IPS-20b (cell line): ENCODE data around the gene COX19.
"Not testable (repeated sequence)": the region's sequence is repeated elsewhere in the genome, so short reads cannot be mapped to it uniquely, and the experiment has no call there.

Experiments used
- H3K27ac ChIP-seq: one replicate; pipeline ENCODE4 v1.5.1; 2013; ENCODE audit warnings: low read length
- H3K27me3 ChIP-seq: 2 replicates; pipeline ENCODE4 v1.6.1; 2013; ENCODE audit warnings: mild to moderate bottlenecking, low read length, inconsistent platforms; ENCODE audit not compliant: insufficient read depth
- H3K36me3 ChIP-seq: 2 replicates; pipeline ENCODE4 v1.6.1; 2013; ENCODE audit warnings: low read depth, mild to moderate bottlenecking, inconsistent platforms, low read length, moderate library complexity; ENCODE audit not compliant: insufficient read depth
- H3K4me1 ChIP-seq: 2 replicates; pipeline ENCODE4 v1.6.1; 2013; ENCODE audit warnings: mild to moderate bottlenecking, control low read depth, inconsistent platforms, low read length, moderate library complexity; ENCODE audit not compliant: insufficient read depth
- H3K4me3 ChIP-seq: 2 replicates; pipeline ENCODE4 v1.5.1; 2013; ENCODE audit warnings: mild to moderate bottlenecking, low read length, inconsistent platforms
- H3K9ac ChIP-seq: 2 replicates; pipeline ENCODE4 v1.6.1; 2013; ENCODE audit warnings: low read depth, mild to moderate bottlenecking, inconsistent platforms, low read length, moderate library complexity
- H3K9me3 ChIP-seq: 2 replicates; pipeline ENCODE4 v1.6.1; 2013; ENCODE audit warnings: mild to moderate bottlenecking, low read depth, low read length, inconsistent platforms; ENCODE audit not compliant: insufficient read depth

Gene COX19

GRCh38 chr7:949021-949934, 26.1 kb downstream of the COX19 start:
- H3K36me3 ChIP-seq = no peaks in the 10 kb centered on the region
- H3K9ac ChIP-seq = no peak overlapping the region
- no peak overlapping the region for H3K4me3 ChIP-seq
- peaks cover 19% of the 10 kb centered on the region for H3K27me3 ChIP-seq
- H3K9me3 ChIP-seq = no peaks in the 10 kb centered on the region
- peaks cover 3% of the 10 kb centered on the region; the same call in 1 of the 2 replicates for H3K4me1 ChIP-seq
- H3K27ac ChIP-seq = no peak overlapping the region

GRCh38 chr7:947391-948210, 27.7 kb downstream of the COX19 start:
- H3K9ac ChIP-seq = no peak overlapping the region

GRCh38 chr7:946256-946996, 28.9 kb downstream of the COX19 start:
- Histone ChIP-seq H3K9me3 (no peaks in the 10 kb centered on the region), H3K36me3 (no peaks in the 10 kb centered on the region), H3K9ac (no peak overlapping the region), H3K4me1 (peaks cover 3% of the 10 kb centered on the region; the same call in 1 of the 2 replicates), H3K27ac (no peak overlapping the region), H3K4me3 (no peak overlapping the region), H3K27me3 (peaks cover 9% of the 10 kb centered on the region)

More at GRCh38 chr7:947391-948210, 27.7 kb downstream of the COX19 start:
- Histone ChIP-seq H3K27ac (no peak overlapping the region), H3K4me3 (no peak overlapping the region), H3K27me3 (peaks cover 5% of the 10 kb centered on the region), H3K4me1 (peaks cover 3% of the 10 kb centered on the region; the same call in 1 of the 2 replicates), H3K36me3 (no peaks in the 10 kb centered on the region), H3K9me3 (no peaks in the 10 kb centered on the region)

DNA sequence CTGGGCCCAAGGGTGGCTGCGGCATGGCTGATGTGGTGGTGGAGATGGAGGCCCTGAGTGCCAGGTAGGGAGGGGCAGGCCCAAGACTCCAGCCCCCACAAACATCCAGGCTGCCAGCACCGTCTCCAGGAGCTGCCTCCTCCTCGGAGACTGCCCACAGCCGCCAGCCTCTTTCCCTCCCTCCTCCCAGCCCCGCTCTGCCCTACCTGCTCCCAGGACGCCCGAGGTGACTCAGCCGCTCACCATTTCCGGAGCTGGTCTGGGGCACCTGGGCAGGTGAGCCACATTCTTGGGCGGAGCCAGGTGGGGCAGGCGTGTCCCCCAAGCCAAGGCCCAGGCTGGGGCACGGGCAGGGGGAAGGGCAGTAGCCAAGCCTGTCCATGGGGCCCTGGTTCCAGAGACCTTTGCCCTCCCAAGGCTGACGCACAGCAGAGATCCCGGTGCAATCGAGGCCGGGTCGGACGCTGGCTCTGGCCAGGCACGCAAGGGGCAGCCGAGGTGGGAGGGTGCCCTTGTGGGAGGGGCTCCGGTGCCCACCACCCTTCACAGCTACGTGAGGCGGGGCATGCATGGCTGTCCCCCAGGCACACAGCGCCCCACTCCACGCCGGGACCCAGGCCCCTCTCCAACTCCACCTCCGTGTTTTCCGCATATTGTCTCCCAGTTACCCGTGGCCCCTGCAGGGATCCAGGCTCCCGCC, 29.6 kb downstream of the COX19 start:
- H3K36me3 ChIP-seq = no peaks in the 10 kb centered on the region
- H3K9ac ChIP-seq = no peak overlapping the region
- no peak overlapping the region for H3K4me3 ChIP-seq
- no peaks in the 10 kb centered on the region for H3K9me3 ChIP-seq
- H3K27ac ChIP-seq = no peak overlapping the region
- H3K4me1 ChIP-seq = peaks cover 3% of the 10 kb centered on the region; the same call in 1 of the 2 replicates
- H3K27me3 ChIP-seq = peaks cover 16% of the 10 kb centered on the region

DNA sequence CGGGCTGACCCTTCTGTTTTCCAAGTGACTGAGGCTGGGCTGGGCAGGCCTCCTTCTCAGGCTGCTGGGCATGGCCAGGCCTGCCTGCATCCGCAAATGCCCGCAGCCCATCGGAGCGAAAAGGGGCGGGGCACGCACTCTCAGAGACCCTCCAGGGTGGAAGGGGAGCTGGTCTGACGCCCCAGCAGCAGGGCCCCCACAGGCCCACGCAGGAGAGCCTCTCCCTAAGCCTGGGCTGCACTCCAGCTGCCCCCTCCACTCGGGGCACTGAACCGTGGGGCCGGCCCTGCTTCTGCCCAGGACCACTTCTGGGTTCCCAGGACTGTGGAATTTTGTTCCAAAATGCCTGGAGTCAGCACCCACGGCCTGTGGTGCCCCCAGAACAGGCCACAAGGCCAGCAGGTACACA, 30.2 kb downstream of the COX19 start:
- Histone ChIP-seq H3K4me3 (no peak overlapping the region), H3K9ac (no peak overlapping the region), H3K4me1 (peaks cover 3% of the 10 kb centered on the region; the same call in 1 of the 2 replicates)

GRCh38 chr7:944744-945143, 30.6 kb downstream of the COX19 start:
- Histone ChIP-seq H3K4me3 (no peak overlapping the region), H3K36me3 (no peaks in the 10 kb centered on the region), H3K4me1 (peaks cover 3% of the 10 kb centered on the region; the same call in 1 of the 2 replicates), H3K9me3 (no peaks in the 10 kb centered on the region), H3K27me3 (peaks cover 19% of the 10 kb centered on the region), H3K27ac (no peak overlapping the region), H3K9ac (no peak overlapping the region)

More for the DNA sequence above, 30.2 kb downstream of the COX19 start:
- H3K9me3 ChIP-seq = no peaks in the 10 kb centered on the region
- no peak overlapping the region for H3K27ac ChIP-seq
- no peaks in the 10 kb centered on the region for H3K36me3 ChIP-seq
- peaks cover 19% of the 10 kb centered on the region for H3K27me3 ChIP-seq

DNA sequence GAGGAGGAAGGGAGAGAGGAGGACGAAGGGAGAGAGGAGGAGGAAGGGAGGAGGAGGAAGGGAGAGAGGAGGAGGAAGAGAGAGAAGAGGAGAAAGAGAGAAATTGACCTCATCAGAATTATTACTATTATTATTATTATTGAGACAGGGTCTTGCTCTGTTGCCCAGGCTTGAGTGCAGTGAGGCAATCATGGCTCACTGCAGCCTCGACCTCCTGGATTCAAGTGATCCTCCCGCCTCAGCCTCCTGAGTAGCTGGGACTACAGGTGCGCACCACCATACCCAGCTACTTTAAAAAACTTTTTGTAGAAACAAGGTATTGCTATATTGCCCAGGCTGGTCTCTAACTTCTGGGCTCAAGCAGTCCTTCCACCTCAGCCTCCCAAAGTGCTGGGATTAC, 31.6 kb downstream of the COX19 start:
- H3K4me3 ChIP-seq, H3K36me3 ChIP-seq, H3K9me3 ChIP-seq, H3K9ac ChIP-seq, H3K4me1 ChIP-seq, H3K27ac ChIP-seq: not testable (repeated sequence)
- peaks cover 19% of the 10 kb centered on the region for H3K27me3 ChIP-seq

- Histone ChIP-seq H3K4me1 (peaks cover 3% of the 10 kb centered on the region; the same call in 1 of the 2 replicates), H3K27ac (no peak overlapping the region), H3K27me3 (peaks cover 19% of the 10 kb centered on the region), H3K9ac (no peak overlapping the region), H3K36me3 (no peaks in the 10 kb centered on the region), H3K4me3 (no peak overlapping the region), H3K9me3 (no peaks in the 10 kb centered on the region)
Observed at GRCh38 chr7:940599-941408, 34.5 kb downstream of the COX19 start.

- Histone ChIP-seq H3K9ac (no peak overlapping the region), H3K27ac (no peak overlapping the region), H3K4me3 (no peak overlapping the region), H3K9me3 (no peaks in the 10 kb centered on the region), H3K4me1 (no peaks in the 10 kb centered on the region), H3K27me3 (peaks cover 19% of the 10 kb centered on the region), H3K36me3 (no peaks in the 10 kb centered on the region)
Observed at GRCh38 chr7:939843-940242, 35.5 kb downstream of the COX19 start.

DNA sequence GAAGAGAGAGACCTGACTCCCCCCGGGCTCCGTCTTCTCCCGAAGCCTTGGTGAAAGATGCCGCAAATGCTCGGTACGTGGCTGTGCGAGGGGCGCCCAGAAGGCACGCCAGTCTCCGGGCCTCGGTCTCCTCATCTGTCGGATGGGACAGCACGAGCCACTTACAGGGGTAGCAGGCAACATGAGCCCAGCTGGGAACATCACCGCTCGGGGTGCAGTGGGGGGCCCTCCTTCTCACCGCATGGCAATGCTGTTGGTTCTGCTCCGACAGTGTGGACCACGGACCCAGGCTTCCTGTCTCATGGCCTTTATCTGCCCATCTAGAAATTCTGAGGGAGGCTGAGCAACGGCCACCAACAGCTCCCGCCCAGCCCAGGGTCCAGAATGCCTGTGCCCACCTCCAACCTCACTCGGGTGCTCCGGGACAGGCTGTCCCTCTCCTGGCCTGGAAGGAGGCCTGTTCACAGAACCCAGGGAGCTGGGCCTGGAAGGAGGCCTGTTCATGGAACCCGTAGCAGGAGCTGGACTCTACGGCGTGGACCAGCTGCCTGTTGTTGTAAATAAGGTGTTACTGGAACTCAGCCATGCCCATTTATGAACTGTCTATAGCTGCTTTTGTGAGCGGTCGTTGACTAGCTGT, 36.7 kb downstream of the COX19 start:
- H3K27me3 ChIP-seq = peaks cover 19% of the 10 kb centered on the region
- H3K36me3 ChIP-seq = no peaks in the 10 kb centered on the region
- H3K9me3 ChIP-seq = no peaks in the 10 kb centered on the region
- no peak overlapping the region for H3K27ac ChIP-seq
- no peak overlapping the region for H3K9ac ChIP-seq
- no peaks in the 10 kb centered on the region for H3K4me1 ChIP-seq
- no peak overlapping the region for H3K4me3 ChIP-seq
